Measurements from ENCODE around the gene AIRE. TPM values are rescaled to one million over a fixed set of nuclear protein-coding genes. Genes with fewer than 3 reads are reported as not detected.

Gene AIRE
- total RNA-seq, 1 donor from 2014 or later: 0.25 TPM

DNA sequence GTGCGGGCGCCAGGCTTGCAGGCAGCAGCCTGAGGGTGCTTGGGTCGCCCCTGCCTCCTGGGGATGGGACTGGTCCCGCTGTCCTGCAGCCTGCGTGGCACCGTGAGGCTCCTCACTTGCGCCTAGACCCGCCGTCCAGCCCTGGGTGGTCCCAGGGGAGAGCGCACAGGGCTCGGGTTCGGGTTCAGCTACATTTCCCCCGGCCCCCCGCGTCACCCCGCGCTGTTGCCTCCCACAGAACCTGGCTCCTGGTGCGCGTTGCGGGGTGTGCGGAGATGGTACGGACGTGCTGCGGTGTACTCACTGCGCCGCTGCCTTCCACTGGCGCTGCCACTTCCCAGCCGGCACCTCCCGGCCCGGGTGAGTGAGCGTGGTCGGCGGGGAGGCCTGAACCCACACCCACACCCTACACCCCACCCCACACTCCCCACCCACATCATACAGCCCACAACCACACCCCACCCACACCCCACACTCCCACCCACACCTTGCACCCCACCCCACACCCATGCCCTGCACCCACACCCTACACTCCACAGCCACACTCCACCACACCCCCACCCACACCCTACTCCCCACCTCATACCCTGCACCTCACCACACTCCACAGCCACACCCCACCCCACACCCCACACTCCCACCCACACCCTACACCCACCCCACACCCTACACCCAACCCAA, 8.0 kb downstream of the AIRE start:
- DNase-seq (ENCODE audit: extremely low spot score in 2 of 2): no peak
- peaks cover 35% of the 10 kb centered on the region for H3K4me1 ChIP-seq
- H3K27ac ChIP-seq: no peak overlapping the region
- intact Hi-C loops (cut with DNase I): no loop called here
- no peaks in the 10 kb centered on the region for H3K9me3 ChIP-seq
- no peaks in the 10 kb centered on the region for H3K36me3 ChIP-seq
- H3K4me3 ChIP-seq: no peak overlapping the region
- TF ChIP-seq POLR2A (IDR thresholded peaks at IDR 0.05) (no peak), POLR2AphosphoS5 (IDR thresholded peaks at IDR 0.05; ENCODE audit: insufficient read depth in 1 of 2, low read depth in 1 of 2) (no peak), CTCF (IDR thresholded peaks at IDR 0.05) (no peak)
- no peaks in the 10 kb centered on the region for H3K27me3 ChIP-seq

GRCh38 chr21:44294391-44295162, 8.9 kb downstream of the AIRE start:
- TF ChIP-seq POLR2AphosphoS5 (IDR thresholded peaks at IDR 0.05; ENCODE audit: insufficient read depth in 1 of 2, low read depth in 1 of 2) (peak in 1 of 2 donors; percentile 39), POLR2A (IDR thresholded peaks at IDR 0.05) (no peak)
- H3K27me3 ChIP-seq: no peaks in the 10 kb centered on the region
- H3K27ac ChIP-seq: peak overlapping the region; percentile 40
- no peaks in the 10 kb centered on the region for H3K36me3 ChIP-seq
- intact Hi-C loops (cut with DNase I): no loop called here
- no peak overlapping the region for H3K4me3 ChIP-seq
- no peaks in the 10 kb centered on the region for H3K9me3 ChIP-seq
- H3K4me1 ChIP-seq: peaks cover 40% of the 10 kb centered on the region
- no peak for DNase-seq (ENCODE audit: extremely low spot score in 2 of 2)

DNA sequence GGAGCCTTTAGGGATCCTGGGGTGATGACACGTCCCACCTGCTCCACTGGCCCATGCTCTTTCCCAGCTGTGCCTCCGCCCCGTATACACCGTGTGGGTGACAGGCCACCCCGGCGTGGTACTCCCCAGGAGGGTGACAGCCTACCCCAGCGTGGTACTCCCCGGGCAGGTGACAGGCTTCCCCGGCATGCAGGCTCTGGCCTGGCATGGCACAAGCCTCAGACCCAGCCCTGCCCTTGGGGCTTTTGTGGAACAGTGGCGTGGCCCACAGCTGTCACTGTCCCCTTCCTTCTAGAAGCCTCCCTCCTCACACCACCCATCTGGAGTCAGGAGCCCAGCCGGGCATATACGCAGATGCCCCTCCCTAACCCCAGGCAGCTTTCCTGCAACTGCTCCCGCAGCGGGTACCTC, 9.5 kb downstream of the AIRE start:
- peaks cover 41% of the 10 kb centered on the region for H3K4me1 ChIP-seq
- no peaks in the 10 kb centered on the region for H3K36me3 ChIP-seq
- no peak for DNase-seq (ENCODE audit: extremely low spot score in 2 of 2)
- intact Hi-C loops (cut with DNase I): no loop called here
- TF ChIP-seq POLR2AphosphoS5 (IDR thresholded peaks at IDR 0.05; ENCODE audit: insufficient read depth in 1 of 2, low read depth in 1 of 2) (no peak), CTCF (IDR thresholded peaks at IDR 0.05) (no peak), POLR2A (IDR thresholded peaks at IDR 0.05) (no peak)
- no peaks in the 10 kb centered on the region for H3K27me3 ChIP-seq
- H3K9me3 ChIP-seq: no peaks in the 10 kb centered on the region
- no peak overlapping the region for H3K4me3 ChIP-seq
- H3K27ac ChIP-seq: no peak overlapping the region

DNA sequence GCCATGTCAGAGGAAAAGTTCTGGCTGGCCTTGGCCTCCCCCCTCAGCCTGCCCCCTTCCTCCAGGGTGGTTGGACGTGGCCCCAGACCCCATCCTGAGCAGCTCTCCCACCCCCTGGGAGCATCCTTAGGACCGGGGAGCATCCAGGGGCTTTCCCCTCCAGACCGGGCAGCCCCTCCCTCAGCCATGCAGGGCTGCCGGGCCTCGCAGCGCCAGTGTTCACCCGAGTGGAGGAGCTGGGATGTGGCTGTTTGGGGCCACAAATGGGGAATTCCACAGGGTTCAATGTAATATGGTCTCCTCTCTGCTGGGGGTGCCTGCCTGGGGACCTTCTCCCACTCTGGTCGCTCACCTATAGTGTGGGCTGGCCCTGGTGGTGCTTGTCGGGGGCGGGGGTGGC, 10.0 kb downstream of the AIRE start:
- intact Hi-C loops (cut with DNase I): no loop called here
- Histone ChIP-seq H3K27me3 (no peaks in the 10 kb centered on the region), H3K4me3 (no peak overlapping the region), H3K36me3 (no peaks in the 10 kb centered on the region), H3K4me1 (peaks cover 43% of the 10 kb centered on the region), H3K9me3 (no peaks in the 10 kb centered on the region), H3K27ac (no peak overlapping the region)
- no peak for DNase-seq (ENCODE audit: extremely low spot score in 2 of 2)
- TF ChIP-seq CTCF (IDR thresholded peaks at IDR 0.05): no peak
- no peak for TF ChIP-seq POLR2AphosphoS5 (IDR thresholded peaks at IDR 0.05; ENCODE audit: insufficient read depth in 1 of 2, low read depth in 1 of 2)
- TF ChIP-seq POLR2A (IDR thresholded peaks at IDR 0.05): no peak

GRCh38 chr21:44296103-44296519, 10.4 kb downstream of the AIRE start:
- TF ChIP-seq POLR2AphosphoS5 (IDR thresholded peaks at IDR 0.05; ENCODE audit: insufficient read depth in 1 of 2, low read depth in 1 of 2) (no peak), POLR2A (IDR thresholded peaks at IDR 0.05) (no peak), CTCF (IDR thresholded peaks at IDR 0.05) (no peak)
- Histone ChIP-seq H3K9me3 (no peaks in the 10 kb centered on the region), H3K27me3 (no peaks in the 10 kb centered on the region), H3K4me1 (peaks cover 48% of the 10 kb centered on the region), H3K27ac (no peak overlapping the region), H3K36me3 (no peaks in the 10 kb centered on the region), H3K4me3 (no peak overlapping the region)
- DNase-seq (ENCODE audit: extremely low spot score in 2 of 2): no peak
- intact Hi-C loops (cut with DNase I): no loop called here
